B cell (primary cell): Measurements from ENCODE around the gene SRXN1.

Experiments
- EZH2 ChIP-seq: IDR thresholded peaks from 2 replicates; pipeline ENCODE4 v1.6.1; 2012; ENCODE audit warnings: borderline replicate concordance, low read depth, mild to moderate bottlenecking, moderate library complexity, low read length; ENCODE audit not compliant: insufficient read depth, poor library complexity, severe bottlenecking
- TF ChIP-seq, protein P1 (sequence below): fragments of 200-600 bp; IDR thresholded peaks from one replicate; pipeline ENCODE4 v1.8.0; 2022; ENCODE audit warnings: antibody characterized with exemption, mild to moderate bottlenecking

DNA sequence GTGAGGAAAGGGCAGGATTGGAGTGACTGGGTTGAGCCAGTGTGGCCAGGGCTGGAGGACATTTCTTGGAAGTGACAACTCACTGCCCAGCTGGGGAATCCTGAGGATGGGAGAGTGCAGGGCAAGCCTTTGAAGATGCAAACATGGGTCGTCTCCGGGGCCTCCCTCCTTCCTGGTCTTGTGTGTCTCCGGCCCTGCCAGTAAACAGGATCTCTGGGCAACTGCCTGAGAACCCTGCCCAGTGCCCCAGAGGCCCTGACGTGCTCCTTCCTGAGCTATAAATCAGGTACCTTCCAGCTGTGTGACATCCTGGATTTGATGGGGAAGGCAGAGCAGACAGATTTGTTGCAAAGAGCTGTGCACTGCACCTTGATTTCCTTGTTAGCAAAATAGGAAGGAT is 30.0 kb downstream of the SRXN1 start:
- TF ChIP-seq, protein P1, sequence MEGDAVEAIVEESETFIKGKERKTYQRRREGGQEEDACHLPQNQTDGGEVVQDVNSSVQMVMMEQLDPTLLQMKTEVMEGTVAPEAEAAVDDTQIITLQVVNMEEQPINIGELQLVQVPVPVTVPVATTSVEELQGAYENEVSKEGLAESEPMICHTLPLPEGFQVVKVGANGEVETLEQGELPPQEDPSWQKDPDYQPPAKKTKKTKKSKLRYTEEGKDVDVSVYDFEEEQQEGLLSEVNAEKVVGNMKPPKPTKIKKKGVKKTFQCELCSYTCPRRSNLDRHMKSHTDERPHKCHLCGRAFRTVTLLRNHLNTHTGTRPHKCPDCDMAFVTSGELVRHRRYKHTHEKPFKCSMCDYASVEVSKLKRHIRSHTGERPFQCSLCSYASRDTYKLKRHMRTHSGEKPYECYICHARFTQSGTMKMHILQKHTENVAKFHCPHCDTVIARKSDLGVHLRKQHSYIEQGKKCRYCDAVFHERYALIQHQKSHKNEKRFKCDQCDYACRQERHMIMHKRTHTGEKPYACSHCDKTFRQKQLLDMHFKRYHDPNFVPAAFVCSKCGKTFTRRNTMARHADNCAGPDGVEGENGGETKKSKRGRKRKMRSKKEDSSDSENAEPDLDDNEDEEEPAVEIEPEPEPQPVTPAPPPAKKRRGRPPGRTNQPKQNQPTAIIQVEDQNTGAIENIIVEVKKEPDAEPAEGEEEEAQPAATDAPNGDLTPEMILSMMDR, result no peak
- no peak for TF ChIP-seq EZH2
